GM15510 (cell line): Measurements from ENCODE around the gene LMBR1L.

Experiments used
- POLR2A ChIP-seq: IDR thresholded peaks from 3 replicates; pipeline ENCODE4 v1.6.1; 2011; ENCODE audit warnings: borderline replicate concordance; ENCODE audit not compliant: insufficient read length; ENCODE audit errors: extremely low read depth

The LMBR1L gene

DNA sequence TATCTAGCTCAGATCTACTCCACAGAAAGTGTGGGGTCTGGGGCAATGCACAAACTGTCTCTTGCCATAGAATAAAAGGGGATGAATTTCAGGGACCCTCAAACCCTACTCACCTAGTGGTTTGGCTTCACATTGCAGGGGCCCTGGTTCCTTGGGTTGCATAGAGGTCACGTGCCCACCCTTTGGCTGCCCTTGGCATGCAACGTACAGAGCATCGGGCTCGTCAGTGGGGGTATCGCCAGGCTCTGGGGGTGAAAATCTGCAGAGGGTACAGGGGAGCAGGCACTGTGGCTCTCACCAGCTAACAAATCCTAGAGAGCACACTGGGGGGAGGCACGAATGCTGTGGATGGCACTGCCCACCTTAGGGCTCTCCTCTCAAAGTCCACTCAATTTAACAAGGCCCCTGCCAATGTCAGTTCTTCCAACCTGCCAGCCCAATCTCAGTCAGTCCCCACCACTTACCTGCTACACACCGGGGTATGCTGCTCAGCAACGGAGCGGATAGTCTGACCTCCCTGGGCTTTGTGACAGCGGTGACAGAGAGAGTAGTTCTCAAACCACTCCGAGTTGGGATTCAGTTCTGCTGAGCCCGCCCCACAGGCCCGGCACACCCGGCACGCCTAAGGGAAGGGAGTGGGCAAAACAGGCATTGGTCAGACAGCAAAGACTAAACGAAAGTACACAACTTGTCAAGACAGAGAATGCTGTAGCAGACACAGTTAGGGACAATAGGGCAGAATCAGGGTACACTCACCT lies 58.0 kb downstream of the LMBR1L start:
- no peak for TF ChIP-seq POLR2A

DNA sequence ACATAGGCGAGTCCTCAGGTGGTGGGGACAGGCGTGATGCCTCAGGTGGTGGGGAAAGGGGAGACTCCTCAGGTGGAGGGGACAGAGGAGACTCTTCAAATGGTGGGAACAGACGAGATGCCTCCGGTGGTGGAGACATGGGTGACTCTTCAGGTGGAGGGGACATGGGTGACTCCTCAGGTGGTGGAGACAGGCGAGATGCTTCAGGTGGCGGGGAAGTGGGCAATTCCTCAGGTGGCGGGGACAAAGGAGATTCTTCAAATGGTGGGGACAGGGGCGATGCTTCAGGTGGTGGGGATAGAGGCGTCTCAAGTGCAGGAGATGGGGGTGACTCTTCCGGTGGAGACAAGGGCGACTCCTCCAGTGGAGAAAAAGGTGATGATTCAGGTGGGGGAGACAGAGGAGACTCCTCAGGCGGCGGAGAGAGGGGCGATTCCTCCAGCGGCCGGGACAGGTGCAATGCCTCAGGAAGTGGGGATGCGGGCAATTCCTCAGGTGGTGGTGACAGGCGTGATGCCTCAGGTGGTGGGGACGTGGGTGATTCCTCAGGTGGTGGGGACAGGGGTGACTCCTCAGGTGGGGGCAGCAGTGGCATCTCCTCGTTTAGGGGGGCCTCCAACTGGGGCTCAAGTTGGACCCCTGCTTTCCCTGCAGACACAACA lies 58.7 kb downstream of the LMBR1L start:
- TF ChIP-seq POLR2A, result no peak

DNA sequence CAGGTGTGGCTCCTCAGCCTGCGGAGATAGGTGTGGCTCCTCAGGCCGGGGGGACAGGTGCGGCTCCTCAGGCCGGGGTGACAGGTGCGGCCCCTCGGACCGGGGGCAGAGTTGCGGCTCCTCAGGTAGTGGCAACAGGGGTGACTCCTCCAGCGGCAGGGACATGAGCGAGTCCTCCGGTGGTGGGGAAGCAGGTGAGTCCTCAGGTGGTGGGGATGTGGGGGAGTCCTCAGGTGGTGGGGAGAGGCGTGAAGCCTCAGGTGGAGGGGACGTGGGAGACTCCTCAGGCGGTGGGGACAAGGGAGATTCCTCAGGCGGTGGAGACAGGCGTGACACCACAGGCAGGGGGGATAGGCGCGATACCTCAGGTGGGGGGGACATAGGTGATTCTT lies 59.3 kb downstream of the LMBR1L start:
- no peak for TF ChIP-seq POLR2A

DNA sequence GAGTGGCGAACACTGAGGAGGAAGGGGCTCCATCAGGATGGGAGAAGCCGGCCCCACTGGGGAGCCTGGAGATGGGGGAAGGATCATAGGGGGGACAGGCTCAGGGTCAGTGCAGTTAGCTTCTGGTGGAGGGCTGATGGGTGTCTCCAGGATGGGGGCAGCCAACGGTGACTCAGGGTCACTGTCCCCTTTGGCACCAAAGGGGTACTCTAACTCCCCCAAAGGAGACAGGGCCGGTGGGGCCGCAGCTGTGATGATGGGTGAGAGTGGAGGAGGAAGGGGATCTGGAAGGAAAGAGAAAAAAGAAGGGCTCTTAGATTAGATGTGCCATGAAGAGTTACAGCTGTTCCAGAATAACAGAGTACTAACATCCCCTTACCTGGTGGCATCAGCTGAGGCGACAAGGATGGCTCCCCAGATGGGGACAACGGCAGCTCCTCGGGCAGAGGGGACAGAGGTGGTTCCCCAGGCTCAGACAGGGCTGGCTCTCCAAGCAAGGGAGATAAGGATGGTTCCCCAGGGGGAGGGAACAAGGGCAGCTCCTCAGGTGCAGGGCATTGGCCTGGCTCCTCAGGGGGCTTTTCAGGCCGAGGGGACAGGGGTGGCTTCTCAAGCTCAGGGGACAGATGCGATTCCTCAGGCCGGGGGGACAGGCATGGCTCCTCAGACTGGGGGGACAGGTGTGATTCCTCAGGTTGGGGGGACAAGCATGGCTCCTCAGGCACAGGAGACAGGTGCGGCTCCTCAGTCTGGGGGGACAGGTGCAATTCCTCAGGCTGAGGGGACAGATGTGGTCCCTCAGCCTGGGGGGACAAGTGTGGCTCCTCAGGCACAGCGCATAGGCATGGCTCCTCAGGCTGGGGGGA lies 59.9 kb downstream of the LMBR1L start:
- TF ChIP-seq POLR2A, result no peak

DNA sequence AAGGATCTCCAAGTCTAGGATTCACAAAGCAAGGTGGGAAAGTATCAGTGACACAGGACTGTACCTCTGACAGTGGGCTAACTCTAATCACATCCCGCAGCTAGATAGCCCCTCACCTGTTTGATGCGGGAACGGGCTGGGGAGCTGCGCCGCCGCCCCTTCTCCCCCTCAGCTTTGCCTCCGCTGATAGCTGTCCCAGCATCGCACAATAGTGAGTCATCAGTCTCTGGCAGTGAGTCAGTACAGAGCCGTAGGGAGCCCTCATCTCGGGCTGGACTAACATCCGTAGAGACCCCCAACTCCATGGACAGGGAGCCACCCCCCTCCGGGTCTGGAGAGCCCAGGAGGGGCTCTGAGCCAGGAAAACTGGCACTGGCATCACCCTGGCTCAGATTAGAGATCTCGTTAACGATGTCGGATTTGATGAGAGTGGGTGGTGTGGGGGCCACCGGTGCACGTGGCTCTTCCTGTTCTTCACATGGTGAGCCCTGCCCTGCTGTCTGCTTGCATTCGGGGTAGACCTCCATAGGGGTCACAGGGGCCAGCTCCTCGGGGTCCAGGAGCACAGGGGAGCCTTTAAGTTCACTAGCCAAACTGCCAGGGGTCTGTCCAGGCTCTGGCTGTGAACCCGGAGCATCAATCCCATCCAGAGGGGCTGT lies 61.0 kb downstream of the LMBR1L start:
- TF ChIP-seq POLR2A, result no peak

DNA sequence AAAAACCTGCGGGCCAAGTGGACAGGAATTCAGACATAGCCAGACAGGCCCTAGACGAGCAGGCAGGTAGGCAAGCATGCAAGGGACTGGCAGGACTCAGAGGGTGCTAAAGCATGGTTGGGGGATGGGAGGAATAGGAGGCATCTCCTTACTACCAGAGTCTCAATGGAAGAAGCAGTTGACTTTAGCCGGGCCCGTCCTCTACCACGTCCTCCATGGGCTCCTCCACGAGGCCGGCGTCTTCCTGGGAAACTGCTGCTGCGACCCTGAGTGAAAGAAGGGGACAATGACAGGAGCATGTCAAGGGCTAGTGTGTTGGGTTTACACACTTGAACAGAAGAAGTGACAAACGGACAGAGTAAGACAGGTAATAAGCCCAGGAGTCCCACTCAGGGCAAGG lies 61.7 kb downstream of the LMBR1L start:
- TF ChIP-seq POLR2A, result no peak
